Lower leg skin (tissue), 4 donors: Measurements from ENCODE around the gene TFPI. TPM values are rescaled to one million over a fixed set of nuclear protein-coding genes. Genes with fewer than 3 reads are reported as not detected.

Source experiments
- DNase-seq, 2 donors: peaks; one replicate each; pipeline ENCODE4 v3.0.0-alpha.2; 2019; ENCODE audit warnings: low spot score in 2 of 2
- H3K4me3 ChIP-seq: fragments of 200-600 bp; sonication (generic); 2 replicates; pipeline ENCODE4 v1.5.1; 2017; ENCODE audit warnings: mild to moderate bottlenecking, low read depth; ENCODE audit not compliant: poor library complexity, severe bottlenecking
- CTCF ChIP-seq, 3 donors: fragments of 450-650 bp; IDR thresholded peaks; one replicate each; pipeline ENCODE4 v1.5.1; 2016; ENCODE audit warnings: antibody characterized with exemption in 3 of 3, mild to moderate bottlenecking in 3 of 3, moderate library complexity in 2 of 3
- POLR2A ChIP-seq, 2 donors: fragments of 450-650 bp; IDR thresholded peaks; one replicate each; pipeline ENCODE4 v1.6.1; 2016 to 2017; ENCODE audit warnings: antibody characterized with exemption in 2 of 2, mild to moderate bottlenecking in 1 of 2, moderate library complexity in 1 of 2
- WGBS, 2 donors: methylation state at CpG; one replicate each; pipeline ENCODE4 v1.1.5; 2018; 5-methylcytosine and 5-hydroxymethylcytosine counted together
- intact Hi-C: fragments of 100-400 bp; cut with DNase I; formaldehyde crosslinking; loops from one replicate; pipeline ENCODE4 v1.15.0; 2023; ENCODE audit warnings: low total_unique reads
- total RNA-seq, 4 donors: library from RNA; depleted of rRNA; stranded (reverse); fragments of >200 nt; gene quantifications; one replicate each; pipeline ENCODE4 v1.1.0, GENCODE V29; 2016

The TFPI gene
- total RNA-seq, 4 donors from 2014 or later, result 15.6 to 28.4 (median 16.0) TPM

- WGBS, 2 donors, result 69 to 72% methylated on average over 3 of the region's 3 CpGs
- intact Hi-C loops, result no loop called here
- no peak for DNase-seq
- H3K4me3 ChIP-seq, result no peak overlapping the region
- TF ChIP-seq POLR2A (IDR thresholded peaks at IDR 0.05) (no peak), CTCF (IDR thresholded peaks at IDR 0.05) (no peak)
These were observed 72.7 kb downstream of the TFPI start for GRCh38 chr2:187481543-187481942.

GRCh38 chr2:187478719-187479118, 75.5 kb downstream of the TFPI start:
- H3K4me3 ChIP-seq, result no peak overlapping the region
- intact Hi-C loops, result no loop called here
- no peak for TF ChIP-seq CTCF (IDR thresholded peaks at IDR 0.05)
- 97 to 98% methylated on average over 2 of the region's 2 CpGs for WGBS, 2 donors
- DNase-seq, result no peak

GRCh38 chr2:187477051-187477450, 77.2 kb downstream of the TFPI start:
- intact Hi-C loops, result no loop called here
- no peak overlapping the region for H3K4me3 ChIP-seq
- DNase-seq, result no peak
- TF ChIP-seq CTCF (IDR thresholded peaks at IDR 0.05) (no peak), POLR2A (IDR thresholded peaks at IDR 0.05) (no peak)

GRCh38 chr2:187475499-187476248, 78.6 kb downstream of the TFPI start:
- TF ChIP-seq POLR2A (IDR thresholded peaks at IDR 0.05) (no peak), CTCF (IDR thresholded peaks at IDR 0.05) (no peak)
- intact Hi-C loops, result no loop called here
- no peak overlapping the region for H3K4me3 ChIP-seq
- 73 to 75% methylated on average over 2 of the region's 2 CpGs for WGBS, 2 donors
- no peak for DNase-seq

GRCh38 chr2:187470698-187471097, 83.5 kb downstream of the TFPI start:
- TF ChIP-seq POLR2A (IDR thresholded peaks at IDR 0.05) (no peak), CTCF (IDR thresholded peaks at IDR 0.05) (no peak)
- intact Hi-C loops, result no loop called here

GRCh38 chr2:187469538-187469937, 84.7 kb downstream of the TFPI start:
- no peak for TF ChIP-seq CTCF (IDR thresholded peaks at IDR 0.05)
- TF ChIP-seq POLR2A (IDR thresholded peaks at IDR 0.05), result no peak
- intact Hi-C loops, result no loop called here
- DNase-seq, result no peak
- H3K4me3 ChIP-seq, result no peak overlapping the region

More at GRCh38 chr2:187470698-187471097, 83.5 kb downstream of the TFPI start:
- no peak for DNase-seq
- WGBS, 2 donors, result 65 to 69% methylated on average over 2 of the region's 2 CpGs
- H3K4me3 ChIP-seq, result no peak overlapping the region
